Spleen (tissue), 11 donors: Measurements from ENCODE around the gene ACHE. TPM values are rescaled to one million over a fixed set of nuclear protein-coding genes. Genes with fewer than 3 reads are reported as not detected.

Source experiments
- DNase-seq: peaks from one replicate; pipeline ENCODE4 v3.0.0-alpha.2; 2020
- H3K27ac ChIP-seq, 8 donors: fragments of 200-600 bp; sonication (generic) in 7 of 8; 1 replicate in 4 of 8; 2 replicates in 4 of 8; pipeline versions ENCODE4 v1.5.0 to v1.8.0; 2016 to 2021; ENCODE audit warnings: inconsistent platforms in 4 of 8, mild to moderate bottlenecking in 4 of 8, moderate library complexity in 1 of 8
- H3K27me3 ChIP-seq, 7 donors: fragments of 200-600 bp; sonication (generic) in 6 of 7; replicated peaks in 1 of 7; 1 replicate in 4 of 7; 2 replicates in 3 of 7; pipeline versions ENCODE4 v1.5.0 to v1.8.0; 2016 to 2021; ENCODE audit warnings: inconsistent platforms in 3 of 7, mild to moderate bottlenecking in 1 of 7
- H3K36me3 ChIP-seq, 6 donors: fragments of 200-600 bp; sonication (generic) in 5 of 6; 1 replicate in 4 of 6; 2 replicates in 2 of 6; pipeline versions ENCODE4 v1.5.0 to v1.8.0; 2016 to 2021; ENCODE audit warnings: inconsistent platforms in 2 of 6
- H3K4me1 ChIP-seq, 6 donors: fragments of 200-600 bp; sonication (generic) in 5 of 6; 1 replicate in 3 of 6; 2 replicates in 3 of 6; pipeline versions ENCODE4 v1.5.0 to v1.8.0; 2016 to 2021; ENCODE audit warnings: inconsistent platforms in 3 of 6
- H3K4me3 ChIP-seq, 8 donors: fragments of 200-600 bp; sonication (generic) in 7 of 8; 1 replicate in 4 of 8; 2 replicates in 4 of 8; pipeline versions ENCODE4 v1.5.0 to v1.8.0; 2016 to 2021; ENCODE audit warnings: inconsistent platforms in 4 of 8, mild to moderate bottlenecking in 4 of 8, moderate library complexity in 2 of 8
- H3K9me3 ChIP-seq, 8 donors: fragments of 200-600 bp; sonication (generic) in 7 of 8; 1 replicate in 4 of 8; 2 replicates in 4 of 8; pipeline versions ENCODE4 v1.5.0 to v1.8.0; 2016 to 2021; ENCODE audit warnings: inconsistent platforms in 4 of 8
- CTCF ChIP-seq, 11 experiments: fragments of 200-600 bp in 7 of 11; fragments of 450-650 bp in 4 of 11; sonication (generic) in 4 of 11; IDR thresholded peaks in 8 of 11; conservative IDR thresholded peaks in 3 of 11; 1 replicate in 7 of 11; 2 replicates in 4 of 11; pipeline versions ENCODE4 v1.4.0 to v1.8.0; 2016 to 2021; ENCODE audit warnings: antibody characterized with exemption in 11 of 11, inconsistent platforms in 4 of 11, mild to moderate bottlenecking in 1 of 11
- POLR2A ChIP-seq, 3 donors: fragments of 450-650 bp; IDR thresholded peaks; one replicate each; pipeline ENCODE4 v1.5.1; 2017; ENCODE audit warnings: antibody characterized with exemption in 3 of 3, mild to moderate bottlenecking in 1 of 3
- POLR2AphosphoS5 ChIP-seq, 3 donors: sonication (generic); formaldehyde crosslinking; IDR thresholded peaks; one replicate each; pipeline ENCODE4 v1.5.1; 2017; ENCODE audit warnings: antibody characterized with exemption in 3 of 3
- WGBS, 5 donors: extraction: QIAGEN DNeasy Blood & Tissue Kit in 3 of 5; methylation state at CpG; one replicate each; pipeline versions ENCODE4 v1.1.5 to v1.1.7; 2013 to 2018; 5-methylcytosine and 5-hydroxymethylcytosine counted together
- intact Hi-C: fragments of 100-400 bp; cut with DNase I; formaldehyde crosslinking; loops from one replicate; pipeline ENCODE4 v1.15.0; 2023; ENCODE audit warnings: low total_unique reads
- polyA plus RNA-seq, 3 donors: library from polyadenylated mRNA; stranded (reverse); fragments of 200-250 nt; gene quantifications; one replicate each; pipeline ENCODE4 v1.2.1, GENCODE V29; 2013
- total RNA-seq, 7 donors: library from RNA; depleted of rRNA in 3 of 7; stranded (reverse); fragments of >200 nt in 3 of 7; fragmentation: NEBNext Ultra II Directional in 4 of 7; extraction: Animal tissue kit (Norgen Biotek cat#: 25700) in 4 of 7; gene quantifications; one replicate each; pipeline versions ENCODE4 v1.1.0 to v1.2.1, GENCODE V29; 2016 to 2021
- donor health status: healthy with polysubstance abuse.
- donor health status: DM: no; HTN: no; CAD: no; lungs with moderate emphysema.
- donor health status: DM: no; HTN: no; CAD: no.
- donor health status: Bipolar disorder and iron deficiency.
- donor health status: healthy.
- donor health status: DM: no; HTN: no; CAD: no.
- donor health status: DM: yes; HTN: yes; CAD: no.

Gene ACHE
- total and polyA plus RNA-seq, 10 donors, result 2.0 to 10.8 (median 3.8) TPM

GRCh38 chr7:100895956-100896731, 456 bp upstream of the ACHE start:
- no peaks in the 10 kb centered on the region for H3K36me3 ChIP-seq
- peak; percentile 77 for DNase-seq
- 5 to 13% (median 6%) methylated on average over 22 to 53 of the region's 54 CpGs for WGBS, 5 donors
- intact Hi-C loops, result loop anchor here (5.0 kb wide), 1 partner anchor 161 kb away; no protein-coding TSS in a partner anchor
- peak overlapping the region; percentile 34 to 73 (median 48) for H3K4me3 ChIP-seq
- peaks cover 14 to 40% (median 31%) of the 10 kb centered on the region in 6 donors for H3K4me1 ChIP-seq
- H3K27ac ChIP-seq, result peak overlapping the region in 1 of 8 donors; percentile 51
- H3K9me3 ChIP-seq, result no peaks in the 10 kb centered on the region
- peaks cover 3 to 97% (median 53%) of the 10 kb centered on the region in 7 donors for H3K27me3 ChIP-seq
- TF ChIP-seq POLR2AphosphoS5 (IDR thresholded peaks at IDR 0.05) (no peak), CTCF (IDR thresholded peaks at IDR 0.05 in 8 of 11, conservative IDR thresholded peaks at IDR 0.05 in 3 of 11) (peak in 1 of 11 experiments; percentile 23), POLR2A (IDR thresholded peaks at IDR 0.05) (no peak)

GRCh38 chr7:100894860-100895700, 608 bp downstream of the ACHE start:
- Histone ChIP-seq H3K4me3 (peak overlapping the region; percentile 34 to 73 (median 48)), H3K9me3 (no peaks in the 10 kb centered on the region), H3K27me3 (peaks cover 3 to 100% (median 57%) of the 10 kb centered on the region in 7 donors), H3K4me1 (peaks cover 22 to 51% (median 41%) of the 10 kb centered on the region in 6 donors), H3K36me3 (no peaks in the 10 kb centered on the region), H3K27ac (peak overlapping the region in 5 of 8 donors; percentile 11 to 51 (median 40))
- intact Hi-C loops, result loop anchor here (5.0 kb wide), 1 partner anchor 162 kb away; no protein-coding TSS in a partner anchor
- peak; percentile 89 for DNase-seq
- TF ChIP-seq POLR2AphosphoS5 (IDR thresholded peaks at IDR 0.05) (peak in 1 of 3 donors; percentile 30), CTCF (IDR thresholded peaks at IDR 0.05 in 8 of 11, conservative IDR thresholded peaks at IDR 0.05 in 3 of 11) (peak; percentile 52 to 87 (median 77)), POLR2A (IDR thresholded peaks at IDR 0.05) (no peak)
- 0 to 1% (median 1%) methylated on average over 23 to 83 of the region's 83 CpGs for WGBS, 5 donors

GRCh38 chr7:100893910-100894721, 1.6 kb downstream of the ACHE start:
- Histone ChIP-seq H3K4me1 (peaks cover 22 to 58% (median 47%) of the 10 kb centered on the region in 6 donors), H3K27ac (peak overlapping the region in 4 of 8 donors; percentile 11 to 51 (median 30)), H3K27me3 (peaks cover 3 to 91% (median 57%) of the 10 kb centered on the region in 7 donors), H3K36me3 (no peaks in the 10 kb centered on the region), H3K9me3 (no peaks in the 10 kb centered on the region), H3K4me3 (peak overlapping the region in 4 of 8 donors; percentile 34 to 73 (median 45))
- 44 to 50% (median 46%) methylated on average over 23 to 40 of the region's 40 CpGs for WGBS, 5 donors
- DNase-seq, result peak; percentile 75
- intact Hi-C loops, result no loop called here
- TF ChIP-seq POLR2A (IDR thresholded peaks at IDR 0.05) (no peak), CTCF (IDR thresholded peaks at IDR 0.05 in 8 of 11, conservative IDR thresholded peaks at IDR 0.05 in 3 of 11) (no peak), POLR2AphosphoS5 (IDR thresholded peaks at IDR 0.05) (no peak)
